Activated T-helper 17 cell treated with anti-CD3 and anti-CD28 coated beads, Interleukin-2, amount 50 U/mL, for 72 hours (primary cell): ENCODE data around the gene PCNX2. TPM values are rescaled to one million over a fixed set of nuclear protein-coding genes. Genes with fewer than 3 reads are reported as not detected.
A peak's percentile ranks its signal among the peaks of the same experiment; 100 is the strongest.

Source experiments
- ATAC-seq: fragments of 150-1000 bp; cut with Tn5 transposase; replicated peaks from 2 replicates; pipeline ENCODE4 v1.10.0; 2021; ENCODE audit warnings: mild to moderate bottlenecking, moderate library complexity
- H3K27ac Mint-ChIP-seq: one replicate; pipeline ENCODE4 v1.8.0; 2022; ENCODE audit warnings: mixed read lengths
- H3K27me3 Mint-ChIP-seq: one replicate; pipeline ENCODE4 v1.8.0; 2022; ENCODE audit warnings: mixed read lengths
- H3K36me3 Mint-ChIP-seq: one replicate; pipeline ENCODE4 v1.8.0; 2022; ENCODE audit warnings: low read depth, mild to moderate bottlenecking, mixed read lengths
- H3K4me1 Mint-ChIP-seq: one replicate; pipeline ENCODE4 v1.8.0; 2022; ENCODE audit warnings: mixed read lengths
- H3K4me3 Mint-ChIP-seq: one replicate; pipeline ENCODE4 v1.8.0; 2022; ENCODE audit warnings: mild to moderate bottlenecking, mixed read lengths
- H3K9me3 Mint-ChIP-seq: one replicate; pipeline ENCODE4 v1.8.0; 2022; ENCODE audit warnings: mixed read lengths
- total RNA-seq, 2 donors: library from RNA; stranded (reverse); gene quantifications; one replicate each; pipeline ENCODE4 v1.2.3, GENCODE V29; 2022

Gene PCNX2
- total RNA-seq, 2 donors from 2014 or later, result 21.3 to 25.9 TPM

DNA sequence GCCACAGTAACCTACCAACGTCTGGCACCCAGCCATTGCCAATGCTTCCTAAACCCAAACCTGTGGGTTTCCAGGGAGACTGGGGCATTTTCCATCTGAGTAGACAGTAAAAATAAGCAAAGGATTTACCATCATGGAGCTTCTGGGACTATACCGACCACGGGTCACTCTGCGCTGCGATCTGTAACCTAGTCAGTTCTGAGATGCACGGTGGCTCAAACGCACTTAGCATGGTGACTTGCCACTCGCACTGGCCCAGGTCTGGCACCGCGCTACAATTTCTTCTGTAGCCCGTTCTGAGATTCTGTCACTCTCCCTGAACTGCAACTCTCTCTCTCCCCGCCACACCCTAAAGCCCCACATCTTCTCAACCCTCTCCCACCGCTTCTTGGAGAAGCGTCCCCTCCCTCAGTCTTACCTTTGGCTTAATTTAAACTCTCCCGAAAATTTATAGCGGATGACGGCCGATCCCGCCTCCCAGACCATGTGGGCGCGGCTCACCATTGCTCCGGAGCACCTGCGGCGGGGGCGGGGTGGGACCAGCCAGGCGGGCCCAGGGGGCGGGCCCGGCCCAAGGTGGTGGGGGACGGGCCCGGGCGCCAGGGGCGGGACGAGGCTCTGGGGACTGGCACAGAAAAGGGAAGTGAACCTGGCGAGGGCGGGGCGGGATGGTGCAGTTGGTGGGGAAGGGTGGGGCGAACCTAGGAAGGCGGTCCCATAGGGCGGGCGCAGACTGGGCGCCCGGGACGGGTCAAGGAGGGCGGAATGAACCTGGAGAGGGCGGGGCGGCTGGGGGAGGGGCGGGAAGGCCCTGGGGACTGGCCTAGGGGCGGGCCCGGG, 31.5 kb upstream of the PCNX2 start:
- H3K9me3 Mint-ChIP-seq, result no peaks in the 10 kb centered on the region
- H3K4me3 Mint-ChIP-seq, result peak overlapping the region; percentile 80
- peaks cover 4% of the 10 kb centered on the region for H3K4me1 Mint-ChIP-seq
- ATAC-seq, result peak; percentile 96
- H3K27ac Mint-ChIP-seq, result no peak overlapping the region
- no peaks in the 10 kb centered on the region for H3K36me3 Mint-ChIP-seq
- no peaks in the 10 kb centered on the region for H3K27me3 Mint-ChIP-seq

DNA sequence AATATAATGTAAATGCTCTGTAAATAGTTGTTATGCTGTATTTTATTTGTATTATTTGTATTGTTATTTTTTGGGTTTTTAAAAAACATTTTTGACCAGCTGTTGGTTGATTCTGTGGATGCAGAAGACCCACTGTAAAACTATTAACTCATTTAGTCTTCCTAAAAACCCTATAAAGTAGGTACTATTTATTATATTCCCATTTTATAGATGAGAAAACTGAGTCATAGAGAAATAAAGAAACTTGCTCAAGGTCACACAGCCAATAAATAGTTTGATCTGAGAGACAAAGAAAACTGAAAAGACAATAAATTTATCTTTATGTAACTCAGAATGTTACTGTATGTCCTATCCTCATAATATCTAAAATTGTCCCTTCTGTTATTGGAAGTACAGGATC, 30.8 kb upstream of the PCNX2 start:
- no peaks in the 10 kb centered on the region for H3K27me3 Mint-ChIP-seq
- ATAC-seq, result no peak
- H3K9me3 Mint-ChIP-seq, result no peaks in the 10 kb centered on the region
- peak overlapping the region; percentile 80 for H3K4me3 Mint-ChIP-seq
- no peak overlapping the region for H3K27ac Mint-ChIP-seq
- no peaks in the 10 kb centered on the region for H3K36me3 Mint-ChIP-seq
- peaks cover 4% of the 10 kb centered on the region for H3K4me1 Mint-ChIP-seq

DNA sequence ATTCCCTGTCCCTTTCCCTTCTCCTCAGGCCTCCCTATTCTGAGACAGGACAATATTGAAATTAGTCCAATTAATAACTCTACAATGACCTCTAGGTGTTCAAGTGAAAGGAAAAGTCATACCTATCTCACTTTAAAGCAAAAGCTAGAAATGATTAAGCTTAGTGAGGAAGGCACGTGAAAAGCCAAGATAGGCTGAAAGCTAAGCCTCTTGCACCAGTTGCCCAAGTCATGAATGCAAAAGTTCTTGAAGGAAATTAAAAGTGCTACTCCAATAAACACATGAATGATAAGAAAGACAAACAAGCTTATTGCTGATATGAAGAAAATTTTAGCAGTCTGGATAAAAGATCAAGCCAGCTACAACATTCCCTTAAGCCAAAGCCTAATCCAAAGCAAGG, 28.2 kb upstream of the PCNX2 start:
- no peaks in the 10 kb centered on the region for H3K4me1 Mint-ChIP-seq
- H3K9me3 Mint-ChIP-seq, result no peaks in the 10 kb centered on the region
- no peak overlapping the region for H3K4me3 Mint-ChIP-seq
- ATAC-seq, result no peak
- peaks cover 6% of the 10 kb centered on the region for H3K27me3 Mint-ChIP-seq
- no peaks in the 10 kb centered on the region for H3K36me3 Mint-ChIP-seq
- H3K27ac Mint-ChIP-seq, result no peak overlapping the region

DNA sequence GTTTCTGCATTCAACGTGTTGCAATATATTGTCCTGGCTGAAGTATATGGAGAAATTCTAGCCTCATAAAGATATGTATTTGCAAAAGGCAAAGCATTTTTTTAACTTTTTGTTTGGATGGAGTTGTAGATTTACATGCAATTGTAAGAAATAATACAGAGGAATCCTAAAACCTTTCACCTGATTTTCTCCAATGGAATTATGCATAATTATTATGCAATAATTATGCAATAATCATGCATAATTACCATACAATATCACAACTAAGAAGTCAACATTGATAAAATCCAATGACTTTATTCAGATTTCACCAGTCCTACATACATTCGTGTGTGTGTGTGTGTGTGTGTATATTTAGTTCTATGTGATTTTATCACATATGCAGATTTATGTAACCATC, 24.5 kb upstream of the PCNX2 start:
- Mint-ChIP-seq H3K27me3 (peaks cover 6% of the 10 kb centered on the region), H3K4me3 (no peak overlapping the region), H3K4me1 (no peaks in the 10 kb centered on the region), H3K27ac (no peak overlapping the region), H3K36me3 (no peaks in the 10 kb centered on the region), H3K9me3 (no peaks in the 10 kb centered on the region)
- no peak for ATAC-seq

DNA sequence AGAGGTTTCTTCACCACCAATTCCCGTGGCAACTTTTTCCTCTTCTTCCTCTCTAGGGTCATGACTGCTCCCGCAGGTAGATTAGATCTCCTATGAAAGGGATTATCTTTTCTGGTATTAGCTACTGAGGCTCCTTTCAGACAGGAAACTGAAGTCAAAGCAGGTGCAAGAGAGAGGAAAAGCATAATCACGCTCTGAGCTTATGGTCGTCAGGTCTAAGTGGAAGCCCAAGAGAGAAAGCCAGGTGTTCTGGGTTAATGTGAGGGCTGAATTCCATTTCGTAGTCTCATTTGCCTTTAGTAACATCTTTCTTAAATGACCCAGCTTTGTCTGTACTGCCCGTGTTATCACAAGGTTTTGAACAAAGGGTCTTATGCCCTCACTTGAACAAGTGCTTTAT, 23.7 kb upstream of the PCNX2 start:
- no peak for ATAC-seq
- no peaks in the 10 kb centered on the region for H3K9me3 Mint-ChIP-seq
- no peaks in the 10 kb centered on the region for H3K36me3 Mint-ChIP-seq
- no peaks in the 10 kb centered on the region for H3K4me1 Mint-ChIP-seq
- H3K27ac Mint-ChIP-seq, result no peak overlapping the region
- peaks cover 6% of the 10 kb centered on the region for H3K27me3 Mint-ChIP-seq
- no peak overlapping the region for H3K4me3 Mint-ChIP-seq

DNA sequence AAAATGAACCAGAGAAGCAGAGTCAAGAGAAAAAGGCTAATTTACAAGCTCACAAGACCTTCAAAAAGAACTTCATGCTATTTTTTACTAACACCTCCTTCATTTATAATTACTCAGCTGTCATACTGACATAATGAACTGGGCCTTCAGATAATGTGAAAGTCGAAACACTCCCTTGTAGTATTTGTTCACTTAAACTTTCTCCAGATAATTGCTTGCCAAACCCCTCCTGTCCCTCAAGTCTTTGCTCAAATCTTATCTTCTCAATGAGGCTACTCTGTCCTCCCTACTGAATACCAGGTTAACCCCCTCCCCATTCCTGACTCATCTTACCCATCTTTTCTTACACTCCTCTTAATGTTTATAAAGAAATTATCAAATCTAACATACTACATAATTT, 20.9 kb upstream of the PCNX2 start:
- no peak for ATAC-seq
- H3K36me3 Mint-ChIP-seq, result no peaks in the 10 kb centered on the region
- H3K27me3 Mint-ChIP-seq, result peaks cover 6% of the 10 kb centered on the region
- H3K4me1 Mint-ChIP-seq, result no peaks in the 10 kb centered on the region
- H3K9me3 Mint-ChIP-seq, result no peaks in the 10 kb centered on the region
- H3K4me3 Mint-ChIP-seq, result no peak overlapping the region
- no peak overlapping the region for H3K27ac Mint-ChIP-seq

DNA sequence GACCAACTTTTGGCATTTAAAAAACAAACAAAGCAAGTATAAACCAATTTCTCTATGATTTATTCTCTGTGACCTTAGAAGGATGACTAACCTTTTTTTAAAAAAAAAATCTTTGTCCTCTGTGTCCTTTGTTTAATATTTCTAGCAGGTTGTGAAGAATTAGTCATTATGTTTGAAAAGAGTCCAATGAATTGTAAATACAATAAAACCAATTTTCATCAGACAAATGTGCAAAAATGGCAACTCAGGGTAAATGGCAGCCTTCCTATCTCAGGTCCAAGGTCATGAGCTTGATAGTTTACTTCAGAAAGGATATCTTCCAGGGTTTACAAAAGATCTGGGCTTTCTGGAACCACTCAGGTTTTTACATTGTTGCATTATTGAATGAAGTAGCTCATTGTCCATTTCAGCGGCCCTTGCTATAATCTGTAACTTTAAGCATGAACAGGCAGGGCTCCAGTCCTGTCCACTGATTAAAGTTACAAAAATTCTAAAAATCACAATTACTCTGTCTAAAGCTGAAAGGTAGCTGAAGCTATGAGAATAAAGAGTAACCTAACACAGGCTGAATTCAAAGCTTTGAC, 20.3 kb upstream of the PCNX2 start:
- H3K27me3 Mint-ChIP-seq, result peaks cover 6% of the 10 kb centered on the region

DNA sequence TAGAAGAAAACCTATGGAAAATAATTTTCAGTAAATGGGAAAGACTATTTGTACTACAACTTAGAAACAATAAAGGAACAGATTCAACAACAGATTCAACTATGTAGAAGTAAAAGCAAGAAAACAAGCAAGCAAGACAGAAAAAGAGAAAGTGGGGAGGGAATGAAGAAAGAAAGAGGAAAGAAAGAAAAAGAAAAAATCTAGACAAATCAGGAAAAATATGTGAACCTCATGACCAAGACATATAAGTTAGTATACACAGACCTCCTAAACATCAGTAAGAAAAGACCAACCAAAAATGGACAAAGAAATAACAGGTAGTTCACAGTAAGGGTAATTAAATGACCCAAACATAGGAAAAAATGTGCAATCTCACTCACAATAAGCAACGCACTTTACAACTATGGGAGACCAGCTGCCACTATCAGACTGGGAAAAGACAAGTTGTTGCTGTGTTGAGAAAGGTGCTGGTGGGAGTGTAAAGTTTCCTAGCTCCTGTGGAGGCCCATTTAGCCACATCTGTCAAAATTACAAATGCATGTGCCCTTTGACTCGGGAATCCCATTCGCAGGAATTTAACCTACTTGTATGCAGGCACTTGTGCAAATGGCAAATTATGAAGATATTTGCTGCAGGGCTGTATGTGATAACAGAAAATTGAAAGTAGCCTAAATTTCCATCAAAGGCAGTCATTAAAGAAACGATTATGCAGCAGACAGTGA, 18.1 kb upstream of the PCNX2 start:
- Mint-ChIP-seq H3K36me3 (no peaks in the 10 kb centered on the region), H3K27me3 (no peaks in the 10 kb centered on the region)

More for the DNA sequence above, 20.3 kb upstream of the PCNX2 start:
- H3K9me3 Mint-ChIP-seq, result no peaks in the 10 kb centered on the region
- no peaks in the 10 kb centered on the region for H3K4me1 Mint-ChIP-seq
- no peaks in the 10 kb centered on the region for H3K36me3 Mint-ChIP-seq
- H3K27ac Mint-ChIP-seq, result no peak overlapping the region
- H3K4me3 Mint-ChIP-seq, result no peak overlapping the region
- ATAC-seq, result no peak

DNA sequence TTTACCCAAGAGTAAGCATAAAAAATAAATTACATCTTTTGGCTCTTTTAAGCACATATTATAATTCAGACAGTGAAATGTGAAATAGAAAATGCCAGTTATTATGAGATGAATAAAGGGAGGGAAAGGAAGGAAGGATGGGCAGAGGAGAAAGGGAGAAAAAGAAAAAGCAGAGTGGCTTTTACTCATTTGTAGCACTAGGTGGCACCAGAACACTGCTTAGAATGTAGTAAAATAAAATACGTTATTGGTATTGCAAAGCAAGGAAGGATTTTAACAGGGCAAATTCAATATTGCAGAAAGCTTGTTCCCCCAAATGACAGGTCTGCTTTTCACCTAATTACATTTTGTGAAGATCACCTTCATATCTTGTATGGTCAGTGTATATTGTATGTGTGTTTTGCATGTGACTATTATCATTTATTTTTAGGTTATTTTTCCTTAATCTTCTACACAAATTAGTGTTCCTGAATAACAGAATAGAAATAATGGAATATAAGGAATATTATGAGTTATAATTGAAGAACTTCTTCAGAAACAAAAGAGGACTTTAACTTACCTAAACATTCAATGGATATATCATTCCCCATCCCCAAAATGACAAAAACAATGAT, 9.1 kb upstream of the PCNX2 start:
- no peak overlapping the region for H3K27ac Mint-ChIP-seq
- no peaks in the 10 kb centered on the region for H3K9me3 Mint-ChIP-seq
- no peak overlapping the region for H3K4me3 Mint-ChIP-seq
- ATAC-seq, result no peak
- H3K36me3 Mint-ChIP-seq, result no peaks in the 10 kb centered on the region
- H3K4me1 Mint-ChIP-seq, result no peaks in the 10 kb centered on the region
- peaks cover 9% of the 10 kb centered on the region for H3K27me3 Mint-ChIP-seq

More for the DNA sequence above, 18.1 kb upstream of the PCNX2 start:
- no peaks in the 10 kb centered on the region for H3K9me3 Mint-ChIP-seq
- no peak overlapping the region for H3K4me3 Mint-ChIP-seq
- no peak overlapping the region for H3K27ac Mint-ChIP-seq
- no peaks in the 10 kb centered on the region for H3K4me1 Mint-ChIP-seq
- ATAC-seq, result no peak

DNA sequence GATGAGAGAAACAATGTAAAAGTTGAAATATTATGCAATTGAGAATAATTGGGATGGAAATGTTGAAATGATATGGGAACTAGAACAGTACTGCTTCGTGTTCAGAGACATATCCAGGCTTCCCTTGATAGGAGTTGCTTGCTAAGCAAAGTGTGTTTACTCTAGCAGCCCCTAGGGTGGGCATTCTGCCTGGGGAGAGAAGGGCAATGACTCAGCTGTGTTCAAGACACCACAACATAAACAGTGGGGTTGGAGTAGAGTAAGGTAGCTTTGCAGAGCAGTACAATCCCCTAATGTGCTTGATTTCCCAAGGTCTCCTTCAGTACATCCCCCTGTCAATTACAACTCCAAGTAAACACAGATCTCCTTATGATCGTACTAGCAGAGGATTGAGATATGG, 4.8 kb upstream of the PCNX2 start:
- ATAC-seq, result no peak
- H3K4me3 Mint-ChIP-seq, result no peak overlapping the region
- H3K36me3 Mint-ChIP-seq, result no peaks in the 10 kb centered on the region
- peaks cover 4% of the 10 kb centered on the region for H3K27me3 Mint-ChIP-seq
- H3K4me1 Mint-ChIP-seq, result peaks cover 4% of the 10 kb centered on the region
- no peaks in the 10 kb centered on the region for H3K9me3 Mint-ChIP-seq
- no peak overlapping the region for H3K27ac Mint-ChIP-seq

DNA sequence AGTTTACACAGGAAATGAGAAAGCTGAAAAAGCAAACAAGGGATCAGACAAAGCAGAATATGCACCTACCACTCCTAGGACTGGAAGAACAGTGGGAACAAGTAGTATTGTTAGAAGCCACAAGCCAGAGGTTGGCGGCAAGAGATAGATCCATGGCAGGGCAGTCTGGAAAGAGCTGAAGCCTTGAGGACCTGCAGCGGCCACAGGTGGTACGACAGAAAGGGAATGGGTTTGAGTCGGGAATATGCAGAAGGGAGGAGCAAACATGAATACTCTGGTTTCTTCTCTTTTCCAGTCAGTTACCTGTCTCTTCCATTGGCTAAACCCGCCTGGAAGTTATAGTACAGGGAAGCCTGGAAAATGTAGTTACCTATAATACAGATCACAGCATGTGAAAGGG, 3.9 kb upstream of the PCNX2 start:
- peaks cover 1% of the 10 kb centered on the region for H3K27me3 Mint-ChIP-seq
- no peak overlapping the region for H3K27ac Mint-ChIP-seq
- H3K4me3 Mint-ChIP-seq, result no peak overlapping the region
- peaks cover 6% of the 10 kb centered on the region for H3K36me3 Mint-ChIP-seq
- no peak for ATAC-seq
- peaks cover 11% of the 10 kb centered on the region for H3K4me1 Mint-ChIP-seq
- no peaks in the 10 kb centered on the region for H3K9me3 Mint-ChIP-seq

DNA sequence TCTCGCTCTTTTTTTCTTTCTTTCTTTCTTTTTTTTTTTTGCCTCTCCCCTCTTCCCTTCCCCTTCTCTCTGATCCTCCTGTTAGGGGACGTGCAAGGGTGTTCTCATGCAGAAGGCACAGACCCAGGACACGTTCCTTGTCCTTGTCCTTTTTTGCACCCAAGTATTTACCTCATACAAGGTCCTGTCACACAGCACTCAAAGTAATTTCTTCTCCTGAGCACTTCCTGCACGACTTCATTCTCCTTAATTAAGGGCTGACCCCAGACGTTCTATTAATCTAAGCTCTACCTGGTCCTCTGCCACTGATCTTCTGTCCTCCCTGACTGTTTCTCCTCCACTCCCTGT, 424 bp upstream of the PCNX2 start:
- H3K27me3 Mint-ChIP-seq, result no peaks in the 10 kb centered on the region
- peaks cover 26% of the 10 kb centered on the region for H3K4me1 Mint-ChIP-seq
- H3K9me3 Mint-ChIP-seq, result no peaks in the 10 kb centered on the region
- peak overlapping the region; percentile 97 for H3K27ac Mint-ChIP-seq
- peaks cover 8% of the 10 kb centered on the region for H3K36me3 Mint-ChIP-seq
- ATAC-seq, result no peak
- peak overlapping the region; percentile 96 for H3K4me3 Mint-ChIP-seq

DNA sequence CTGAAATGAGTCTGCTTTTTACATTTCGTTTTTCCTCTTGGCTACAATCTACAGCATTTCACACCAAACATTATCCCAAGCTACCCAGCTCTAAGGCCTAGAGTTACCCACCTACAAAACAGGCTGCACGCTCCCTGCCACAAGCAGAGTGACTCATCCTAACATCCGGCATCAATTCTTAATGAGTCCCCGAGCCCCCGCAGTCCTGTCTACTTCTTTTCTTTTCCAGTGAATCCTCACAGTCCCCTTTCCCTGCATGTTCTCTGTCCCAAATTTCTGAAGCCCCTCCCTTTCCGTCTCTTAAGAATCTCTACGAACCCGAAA, 650 bp downstream of the PCNX2 start:
- Mint-ChIP-seq H3K27ac (peak overlapping the region; percentile 97), H3K4me1 (peaks cover 26% of the 10 kb centered on the region), H3K4me3 (peak overlapping the region; percentile 96), H3K36me3 (peaks cover 16% of the 10 kb centered on the region), H3K27me3 (no peaks in the 10 kb centered on the region), H3K9me3 (no peaks in the 10 kb centered on the region)
- peak; percentile 81 for ATAC-seq

DNA sequence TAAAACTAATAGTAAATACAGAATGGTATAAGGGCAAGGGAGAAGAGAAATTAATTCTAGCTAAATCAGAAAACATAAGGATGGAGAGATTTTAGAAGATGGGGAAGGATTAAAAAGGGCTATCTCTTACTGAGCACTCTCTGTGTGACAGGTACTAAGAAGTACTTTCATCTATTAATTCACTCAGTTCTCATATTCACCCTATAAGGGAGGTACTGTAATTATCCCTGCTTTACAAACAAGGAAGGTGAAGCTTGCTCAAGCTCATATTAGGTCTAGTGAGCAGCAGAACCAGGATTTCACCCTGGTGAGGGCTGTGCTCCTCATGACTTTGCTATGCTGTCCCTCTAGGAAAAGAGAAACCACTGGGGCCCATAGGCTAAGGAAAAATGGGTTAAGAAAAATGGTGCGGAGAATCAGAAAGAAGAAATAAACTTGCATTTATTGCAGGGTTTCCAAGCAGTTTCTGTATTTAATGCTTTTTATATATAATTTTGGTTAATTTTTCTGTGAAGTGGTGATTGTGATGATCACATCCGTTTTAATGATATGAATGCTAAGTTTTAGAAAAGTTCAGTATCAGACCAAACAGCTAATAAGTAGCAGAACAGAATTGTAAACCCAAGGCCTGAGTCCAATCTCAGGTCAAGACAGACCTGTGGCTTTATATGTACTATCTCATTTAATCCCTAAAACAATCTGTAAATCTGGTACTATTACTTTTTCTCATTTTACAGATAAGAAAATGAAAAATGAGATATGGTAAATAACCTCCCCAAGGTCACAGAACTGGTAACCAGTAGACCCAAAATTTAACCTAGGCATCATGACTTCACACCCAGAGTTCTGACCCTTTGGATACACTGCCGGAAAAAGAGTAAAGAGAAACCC, 1.7 kb downstream of the PCNX2 start:
- ATAC-seq, result no peak
- no peaks in the 10 kb centered on the region for H3K9me3 Mint-ChIP-seq
- H3K27ac Mint-ChIP-seq, result peak overlapping the region; percentile 97
- H3K4me3 Mint-ChIP-seq, result peak overlapping the region; percentile 96
- peaks cover 27% of the 10 kb centered on the region for H3K36me3 Mint-ChIP-seq
- H3K4me1 Mint-ChIP-seq, result peaks cover 31% of the 10 kb centered on the region
- no peaks in the 10 kb centered on the region for H3K27me3 Mint-ChIP-seq
